DOHH2 (cell line): ENCODE results near the gene CD1C.

Experiments used
- EZH2phosphoT487 ChIP-seq: fragments of 200-600 bp; sonication (generic); IDR thresholded peaks from 2 replicates; pipeline ENCODE4 v1.6.1; 2017; ENCODE audit warnings: borderline replicate concordance, mild to moderate bottlenecking, antibody characterized with exemption, low read length, moderate library complexity, mixed read lengths
- TF ChIP-seq, protein P1 (sequence below): fragments of 200-600 bp; sonication (generic); IDR thresholded peaks from one replicate; pipeline ENCODE4 v1.5.1; 2014; ENCODE audit warnings: antibody characterized with exemption, mild to moderate bottlenecking, low read depth, low read length; ENCODE audit not compliant: poor library complexity, severe bottlenecking

- TF ChIP-seq, protein P1, sequence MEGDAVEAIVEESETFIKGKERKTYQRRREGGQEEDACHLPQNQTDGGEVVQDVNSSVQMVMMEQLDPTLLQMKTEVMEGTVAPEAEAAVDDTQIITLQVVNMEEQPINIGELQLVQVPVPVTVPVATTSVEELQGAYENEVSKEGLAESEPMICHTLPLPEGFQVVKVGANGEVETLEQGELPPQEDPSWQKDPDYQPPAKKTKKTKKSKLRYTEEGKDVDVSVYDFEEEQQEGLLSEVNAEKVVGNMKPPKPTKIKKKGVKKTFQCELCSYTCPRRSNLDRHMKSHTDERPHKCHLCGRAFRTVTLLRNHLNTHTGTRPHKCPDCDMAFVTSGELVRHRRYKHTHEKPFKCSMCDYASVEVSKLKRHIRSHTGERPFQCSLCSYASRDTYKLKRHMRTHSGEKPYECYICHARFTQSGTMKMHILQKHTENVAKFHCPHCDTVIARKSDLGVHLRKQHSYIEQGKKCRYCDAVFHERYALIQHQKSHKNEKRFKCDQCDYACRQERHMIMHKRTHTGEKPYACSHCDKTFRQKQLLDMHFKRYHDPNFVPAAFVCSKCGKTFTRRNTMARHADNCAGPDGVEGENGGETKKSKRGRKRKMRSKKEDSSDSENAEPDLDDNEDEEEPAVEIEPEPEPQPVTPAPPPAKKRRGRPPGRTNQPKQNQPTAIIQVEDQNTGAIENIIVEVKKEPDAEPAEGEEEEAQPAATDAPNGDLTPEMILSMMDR = no peak
- no peak for TF ChIP-seq EZH2phosphoT487
These were observed 17.0 kb upstream of the CD1C start for GRCh38 chr1:158272681-158273080.
